Measurements from ENCODE around the gene ANKLE1.

DNA sequence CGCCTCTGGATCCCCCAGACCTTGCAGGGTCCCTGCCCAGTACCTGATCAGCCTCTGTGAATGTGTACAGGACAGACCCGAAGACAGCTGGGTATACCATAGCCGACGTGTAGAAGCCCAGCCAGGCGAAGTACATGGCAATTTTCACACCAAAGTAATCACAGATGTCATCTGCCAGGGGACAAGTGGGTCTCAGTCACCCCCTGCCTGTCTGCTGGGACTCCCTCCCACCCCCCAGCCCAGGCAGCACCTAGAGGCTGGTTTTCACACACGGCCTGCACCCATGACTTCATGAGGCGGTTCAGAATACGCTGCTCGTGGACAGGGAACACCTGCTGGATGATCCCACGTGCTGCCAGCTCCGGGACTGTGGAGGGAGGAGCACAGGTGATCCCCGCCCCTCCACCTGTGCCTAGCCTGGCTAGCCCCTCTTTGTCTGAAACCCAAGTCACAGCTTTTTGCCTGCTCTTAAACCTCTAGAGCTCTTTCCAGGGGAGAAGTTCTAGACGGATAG, 49.4 kb downstream of the ANKLE1 start:
- TF ChIP-seq CTCF (IDR thresholded peaks at IDR 0.05) (no peak), POLR2AphosphoS5 (IDR thresholded peaks at IDR 0.05) (no peak), POLR2A (IDR thresholded peaks at IDR 0.05) (no peak)
